IMR-90 (cell line): ENCODE measurements around the gene PDCD1LG2. TPM values are rescaled to one million over a fixed set of nuclear protein-coding genes. Genes with fewer than 3 reads are reported as not detected.

ENCODE experiments used
- ATAC-seq: fragments of 200-7000 bp; cut with Tn5 transposase; 2 replicates; pipeline ENCODE4 v1.9.1; 2020; ENCODE audit warnings: low read depth, mild to moderate bottlenecking, moderate library complexity
- BruUV-seq: library from RNA; stranded (reverse); fragments of 400-500 nt; replicated peaks from 2 replicates; lab custom pipeline; 2021; lab: Mats Ljungman, UMichigan
- CTCF ChIA-PET: fragments of 300-600 bp; formaldehyde crosslinking; extraction: SDS; loops from one replicate; lab custom pipeline; 2021; ENCODE audit warnings: antibody characterized with exemption; lab: Yijun Ruan, JAX
- POLR2A ChIA-PET: fragments of 300-600 bp; sonication (Branson Sonifier 250); formaldehyde crosslinking; loops from one replicate; lab custom pipeline; 2022; ENCODE audit warnings: antibody characterized with exemption; ENCODE audit not compliant: unreplicated experiment; lab: Charles Lee
- DNase-seq: peaks from one replicate; pipeline ENCODE4 v3.0.0; 2013
- H2AFZ ChIP-seq: replicated peaks from 2 replicates; pipeline ENCODE3; 2013; ENCODE audit warnings: low read length, mild to moderate bottlenecking; ENCODE audit not compliant: poor library complexity
- H2AK5ac ChIP-seq: 2 replicates; pipeline ENCODE4 v1.6.1; 2013; ENCODE audit warnings: low read depth, low read length, inconsistent platforms
- H2AK9ac ChIP-seq: replicated peaks from 2 replicates; pipeline ENCODE3; 2013; ENCODE audit warnings: mild to moderate bottlenecking, low read depth, low read length, moderate library complexity; ENCODE audit not compliant: poor library complexity
- H2BK120ac ChIP-seq: 2 replicates; pipeline ENCODE4 v1.6.1; 2013; ENCODE audit warnings: low read depth, low read length, inconsistent platforms
- H2BK15ac ChIP-seq: 3 replicates; pipeline ENCODE4 v1.6.1; 2013; ENCODE audit warnings: low read depth, low read length, inconsistent platforms
- H2BK20ac ChIP-seq: 2 replicates; pipeline ENCODE4 v1.6.1; 2013; ENCODE audit warnings: low read depth, mild to moderate bottlenecking, inconsistent platforms, low read length, moderate library complexity
- H2BK5ac ChIP-seq: 2 replicates; pipeline ENCODE4 v1.6.1; 2013; ENCODE audit warnings: mild to moderate bottlenecking, low read depth, low read length, inconsistent platforms; ENCODE audit not compliant: poor library complexity, severe bottlenecking
- H3K14ac ChIP-seq: replicated peaks from 2 replicates; pipeline ENCODE4 v1.6.1; 2013; ENCODE audit warnings: low read depth, low read length, inconsistent platforms
- H3K18ac ChIP-seq: 2 replicates; pipeline ENCODE4 v1.6.1; 2013; ENCODE audit warnings: low read depth, low read length, control low read depth
- H3K23ac ChIP-seq: 2 replicates; pipeline ENCODE4 v1.6.1; 2013; ENCODE audit warnings: low read depth, low read length, inconsistent platforms
- H3K27ac ChIP-seq: 2 replicates; pipeline ENCODE4 v1.5.1; 2013; ENCODE audit warnings: mild to moderate bottlenecking, control low read depth, low read length; ENCODE audit not compliant: insufficient read depth
- H3K27me3 ChIP-seq: 2 replicates; pipeline ENCODE4 v1.6.1; 2013; ENCODE audit warnings: low read length; ENCODE audit not compliant: control insufficient read depth, insufficient read depth
- H3K36me3 ChIP-seq: 2 replicates; pipeline ENCODE4 v1.6.1; 2013; ENCODE audit warnings: low read length, mixed read lengths; ENCODE audit not compliant: control insufficient read depth, insufficient read depth
- H3K4ac ChIP-seq: 2 replicates; pipeline ENCODE4 v1.6.1; 2013; ENCODE audit warnings: low read depth, low read length, inconsistent platforms
- H3K4me1 ChIP-seq: 2 replicates; pipeline ENCODE4 v1.6.1; 2013; ENCODE audit warnings: low read length, mixed read lengths; ENCODE audit not compliant: control insufficient read depth, insufficient read depth
- H3K4me2 ChIP-seq: 2 replicates; pipeline ENCODE4 v1.6.1; 2013; ENCODE audit warnings: low read depth, mild to moderate bottlenecking, control low read depth, low read length, moderate library complexity
- H3K4me3 ChIP-seq: 2 replicates; pipeline ENCODE4 v1.5.1; 2013; ENCODE audit warnings: low read depth, mild to moderate bottlenecking, control low read depth, low read length, moderate library complexity; ENCODE audit not compliant: insufficient read depth
- H3K56ac ChIP-seq: 2 replicates; pipeline ENCODE4 v1.6.1; 2013; ENCODE audit warnings: low read length, inconsistent platforms; ENCODE audit not compliant: insufficient read depth; ENCODE audit errors: extremely low read depth
- H3K79me1 ChIP-seq, 2 experiments: 2 replicates each; pipeline ENCODE4 v1.6.1; 2013; ENCODE audit warnings: low read length in 2 of 2, inconsistent platforms in 1 of 2, low read depth in 1 of 2
- H3K9ac ChIP-seq: 2 replicates; pipeline ENCODE4 v1.6.1; 2013; ENCODE audit warnings: low read depth, low read length, control low read depth
- H3K9me1 ChIP-seq: 2 replicates; pipeline ENCODE4 v1.6.1; 2013; ENCODE audit warnings: low read length, inconsistent platforms; ENCODE audit not compliant: insufficient read depth
- H3K9me3 ChIP-seq: 2 replicates; pipeline ENCODE4 v1.6.1; 2013; ENCODE audit warnings: low read length; ENCODE audit not compliant: control insufficient read depth, insufficient read depth
- H4K20me1 ChIP-seq: 2 replicates; pipeline ENCODE4 v1.6.1; 2013; ENCODE audit warnings: low read length, inconsistent platforms; ENCODE audit not compliant: insufficient read depth
- H4K5ac ChIP-seq: 2 replicates; pipeline ENCODE4 v1.6.1; 2013; ENCODE audit warnings: mild to moderate bottlenecking, low read depth, low read length, control low read depth
- H4K8ac ChIP-seq, 2 experiments: 2 replicates each; pipeline ENCODE4 v1.6.1; 2013; ENCODE audit warnings: low read depth in 2 of 2, low read length in 2 of 2, control low read depth in 1 of 2, inconsistent platforms in 1 of 2
- H4K91ac ChIP-seq: 2 replicates; pipeline ENCODE4 v1.6.1; 2013; ENCODE audit warnings: low read depth, low read length, inconsistent platforms; ENCODE audit not compliant: insufficient read depth
- BHLHE40 ChIP-seq: fragments of 150-350 bp; IDR thresholded peaks from 2 replicates; pipeline ENCODE4 v1.6.1; 2016; ENCODE audit warnings: mild to moderate bottlenecking, low read depth, low read length
- CEBPB ChIP-seq: IDR thresholded peaks from 2 replicates; pipeline ENCODE4 v1.6.1; 2012; ENCODE audit warnings: low read depth, low read length, improper control_type of control experiment
- CHD1 ChIP-seq: IDR thresholded peaks from 2 replicates; pipeline ENCODE4 v1.6.1; 2012; ENCODE audit warnings: low read depth, low read length, improper control_type of control experiment
- FOS ChIP-seq: fragments of 150-350 bp; IDR thresholded peaks from 2 replicates; pipeline ENCODE4 v1.6.1; 2016; ENCODE audit warnings: low read depth, low read length
- MAFK ChIP-seq: IDR thresholded peaks from 2 replicates; pipeline ENCODE4 v1.6.1; 2012; ENCODE audit warnings: low read depth, low read length, improper control_type of control experiment
- MXI1 ChIP-seq: IDR thresholded peaks from 2 replicates; pipeline ENCODE4 v1.6.1; 2012; ENCODE audit warnings: low read depth, mild to moderate bottlenecking, low read length, moderate library complexity, borderline replicate concordance
- NFE2L2 ChIP-seq: fragments of 150-350 bp; IDR thresholded peaks from 2 replicates; pipeline ENCODE4 v1.6.1; 2016; ENCODE audit warnings: low read depth, mild to moderate bottlenecking, low read length
- POLR2A ChIP-seq: IDR thresholded peaks from 2 replicates; pipeline ENCODE4 v1.6.1; 2012; ENCODE audit warnings: mild to moderate bottlenecking, low read depth, low read length
- RAD21 ChIP-seq: IDR thresholded peaks from 2 replicates; pipeline ENCODE4 v1.6.1; 2012; ENCODE audit warnings: low read length, improper control_type of control experiment
- RCOR1 ChIP-seq: IDR thresholded peaks from 2 replicates; pipeline ENCODE4 v1.6.1; 2012; ENCODE audit warnings: mild to moderate bottlenecking, low read length, improper control_type of control experiment; ENCODE audit not compliant: insufficient replicate concordance
- RFX5 ChIP-seq: IDR thresholded peaks from 2 replicates; pipeline ENCODE4 v1.8.0; 2012; ENCODE audit warnings: low read depth, mild to moderate bottlenecking, low read length, moderate library complexity
- SMC3 ChIP-seq: fragments of 150-350 bp; IDR thresholded peaks from 2 replicates; pipeline ENCODE4 v1.6.1; 2016; ENCODE audit warnings: low read depth, mild to moderate bottlenecking, antibody characterized with exemption, low read length, moderate library complexity
- WGBS, 2 experiments: methylation state at CpG; one replicate each; pipeline versions ENCODE4 v1.1.5 to v1.1.7; 2013; ENCODE audit warnings: missing lambda C conversion rate in 2 of 2; ENCODE audit not compliant: insufficient read length in 1 of 2; ENCODE audit errors: extremely low coverage in 2 of 2; 5-methylcytosine and 5-hydroxymethylcytosine counted together
- dilution Hi-C: fragments of 300-500 bp; cut with HindIII; formaldehyde crosslinking; loops from one replicate; pipeline ENCODE4 v1.14.3; 2018; ENCODE audit warnings: low sequenced_read_pairs; ENCODE audit not compliant: unreplicated experiment
- in situ Hi-C: fragments of 300-500 bp; cut with MboI; formaldehyde crosslinking; loops from 3 replicates; pipeline ENCODE4 v1.14.3; 2019; ENCODE audit warnings: low sequenced_read_pairs, inconsistent platforms, mixed read lengths
- intact Hi-C: fragments of 100-400 bp; cut with micrococcal nuclease; formaldehyde crosslinking; loops from 2 replicates; pipeline ENCODE4 v1.10.0; 2022
- polyA plus RNA-seq, 3 experiments: library from polyadenylated mRNA; depleted of rRNA; stranded (reverse); fragments of >200 nt; gene quantifications; 2 replicates each; pipeline ENCODE4 v1.2.3, GENCODE V29; 2012; ENCODE audit warnings: low replicate concordance in 1 of 3
- total RNA-seq: library from RNA; depleted of rRNA; stranded (reverse); fragments of >200 nt; gene quantifications from 2 replicates; pipeline ENCODE4 v1.2.3, GENCODE V29; 2012
- TF ChIP-seq, protein P1 (sequence below): fragments of 150-350 bp; IDR thresholded peaks from 2 replicates; pipeline ENCODE4 v1.6.1; 2016; ENCODE audit warnings: low read depth, mild to moderate bottlenecking, low read length, moderate library complexity, borderline replicate concordance
- TF ChIP-seq, protein P2 (sequence below): conservative IDR thresholded peaks from 2 replicates; pipeline ENCODE4 v1.5.1; 2012; ENCODE audit warnings: mild to moderate bottlenecking, low read depth, low read length, improper control_type of control experiment

The PDCD1LG2 gene
- total and polyA plus RNA-seq, 2 of the 4 experiments (the other 2 are of a cell fraction), result 17.5 to 33.3 TPM

DNA sequence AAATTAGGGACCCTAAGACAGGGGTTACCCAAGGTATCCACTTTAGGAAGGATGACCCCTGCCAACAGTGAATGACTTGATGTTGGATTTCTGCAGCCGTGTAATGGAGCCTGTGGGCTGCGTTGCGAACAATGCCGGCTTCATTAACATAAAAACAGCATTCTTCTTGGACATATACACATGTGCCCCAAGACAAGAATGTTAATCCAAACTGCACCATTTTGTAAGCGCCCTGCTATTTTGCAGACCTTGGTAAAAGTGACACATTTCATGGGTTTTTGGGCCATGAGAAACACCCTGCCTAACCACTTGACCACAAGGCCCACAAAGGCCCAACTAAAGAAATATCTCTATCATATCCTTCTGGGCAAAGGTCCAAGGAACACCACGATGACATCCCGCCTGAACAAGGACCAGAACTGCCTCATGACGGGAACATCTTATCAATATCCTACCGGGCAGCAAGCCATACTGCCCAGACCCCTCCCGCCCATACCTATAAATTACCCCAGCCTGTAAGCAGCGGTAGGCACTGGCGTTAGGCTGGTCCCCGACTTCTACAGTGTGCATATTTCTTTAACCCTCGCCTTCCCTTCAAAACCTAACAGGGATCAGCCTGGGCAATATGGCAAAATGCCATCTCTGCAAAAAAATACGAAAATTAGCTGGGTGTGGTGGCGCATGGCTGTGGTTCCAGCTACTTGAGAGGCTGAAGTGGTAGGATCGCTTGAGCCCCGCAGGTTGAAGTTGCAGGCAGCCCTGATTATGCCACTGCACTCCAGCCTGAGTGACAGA lies 9.7 kb upstream of the PDCD1LG2 start (continued):
- no peak for TF ChIP-seq BHLHE40
- TF ChIP-seq CHD1, result no peak

DNA sequence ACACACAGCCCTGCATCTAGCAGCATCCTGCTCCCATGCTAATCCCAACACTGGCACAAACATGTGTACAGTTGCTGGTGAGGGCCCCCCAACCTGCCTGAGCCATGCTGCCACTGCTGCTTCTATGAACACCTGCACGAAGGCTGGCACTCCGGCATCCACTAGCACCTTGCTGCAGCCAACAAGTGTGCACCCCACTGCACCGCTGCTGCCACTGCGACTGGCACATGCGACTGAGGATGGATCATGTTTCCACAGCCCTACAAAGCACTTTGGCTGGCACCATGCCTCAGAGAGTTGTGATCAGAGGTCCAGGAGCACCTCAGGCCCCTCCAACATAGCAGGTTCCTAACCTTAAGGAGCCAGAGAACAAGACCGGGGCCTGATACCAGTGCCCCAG lies 7.8 kb upstream of the PDCD1LG2 start:
- BruUV-seq, result no TSS peak
- in situ Hi-C loops (loop anchor here (10.0 kb wide), 1 partner anchor 62 kb away; no protein-coding TSS in a partner anchor), intact Hi-C loops (no loop called here), dilution Hi-C loops (no loop called here)
- peaks cover 6% of the 10 kb centered on the region; the same call in 1 of the 2 replicates for H3K4me1 ChIP-seq
- H2BK20ac ChIP-seq, result peak overlapping the region; percentile 52; the same call in 1 of the 2 replicates
- peak overlapping the region; percentile 10; the same call in 1 of the 2 replicates for H3K4ac ChIP-seq
- peak overlapping the region; percentile 20 for H2AK5ac ChIP-seq
- H3K9me3 ChIP-seq, result no peaks in the 10 kb centered on the region
- no peak for ATAC-seq
- no peak overlapping the region for H3K4me3 ChIP-seq
- H3K56ac ChIP-seq, result no peak overlapping the region
- no peak overlapping the region; the same call in 1 of the 2 replicates for H2BK120ac ChIP-seq
- WGBS, 2 experiments, result 89% methylated on average over 3 of the region's 6 CpGs; no CpG with 5 or more reads in 1 of the 2 experiments
- H3K14ac ChIP-seq, result no peak overlapping the region
- no peaks in the 10 kb centered on the region for H3K27me3 ChIP-seq
- no peak overlapping the region for H4K8ac ChIP-seq
- no peaks in the 10 kb centered on the region for H3K36me3 ChIP-seq
- H3K18ac ChIP-seq, result no peak overlapping the region
- no peak overlapping the region for H3K9ac ChIP-seq
- peaks cover 17% of the 10 kb centered on the region for H3K9me1 ChIP-seq
- ChIA-PET CTCF (no interaction called here), POLR2A (no interaction called here)
- no peak overlapping the region for H3K27ac ChIP-seq
- H2BK15ac ChIP-seq, result no peak overlapping the region
- H3K4me2 ChIP-seq, result no peak overlapping the region
- no peaks in the 10 kb centered on the region for H4K20me1 ChIP-seq
- no peak overlapping the region for H3K23ac ChIP-seq
- peak overlapping the region; percentile 51 for H2AFZ ChIP-seq
- H4K91ac ChIP-seq, result peak overlapping the region; percentile 53
- H4K5ac ChIP-seq, result peak overlapping the region; percentile 39; the same call in 1 of the 2 replicates
- DNase-seq, result no peak
- H2BK5ac ChIP-seq, result no peak overlapping the region
- peaks cover 0 to 7% of the 10 kb centered on the region in 2 experiments; a peak in 1 of 4 replicates for H3K79me1 ChIP-seq
- H2AK9ac ChIP-seq, result no peak overlapping the region
- TF ChIP-seq MXI1 (no peak), CEBPB (no peak), BHLHE40 (no peak), CHD1 (no peak), SMC3 (no peak), MAFK (no peak), RAD21 (no peak), NFE2L2 (no peak), RCOR1 (no peak), POLR2A (no peak), FOS (no peak), RFX5 (no peak)
- TF ChIP-seq, protein P1, sequence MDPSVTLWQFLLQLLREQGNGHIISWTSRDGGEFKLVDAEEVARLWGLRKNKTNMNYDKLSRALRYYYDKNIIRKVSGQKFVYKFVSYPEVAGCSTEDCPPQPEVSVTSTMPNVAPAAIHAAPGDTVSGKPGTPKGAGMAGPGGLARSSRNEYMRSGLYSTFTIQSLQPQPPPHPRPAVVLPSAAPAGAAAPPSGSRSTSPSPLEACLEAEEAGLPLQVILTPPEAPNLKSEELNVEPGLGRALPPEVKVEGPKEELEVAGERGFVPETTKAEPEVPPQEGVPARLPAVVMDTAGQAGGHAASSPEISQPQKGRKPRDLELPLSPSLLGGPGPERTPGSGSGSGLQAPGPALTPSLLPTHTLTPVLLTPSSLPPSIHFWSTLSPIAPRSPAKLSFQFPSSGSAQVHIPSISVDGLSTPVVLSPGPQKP, result no peak
- TF ChIP-seq, protein P2, sequence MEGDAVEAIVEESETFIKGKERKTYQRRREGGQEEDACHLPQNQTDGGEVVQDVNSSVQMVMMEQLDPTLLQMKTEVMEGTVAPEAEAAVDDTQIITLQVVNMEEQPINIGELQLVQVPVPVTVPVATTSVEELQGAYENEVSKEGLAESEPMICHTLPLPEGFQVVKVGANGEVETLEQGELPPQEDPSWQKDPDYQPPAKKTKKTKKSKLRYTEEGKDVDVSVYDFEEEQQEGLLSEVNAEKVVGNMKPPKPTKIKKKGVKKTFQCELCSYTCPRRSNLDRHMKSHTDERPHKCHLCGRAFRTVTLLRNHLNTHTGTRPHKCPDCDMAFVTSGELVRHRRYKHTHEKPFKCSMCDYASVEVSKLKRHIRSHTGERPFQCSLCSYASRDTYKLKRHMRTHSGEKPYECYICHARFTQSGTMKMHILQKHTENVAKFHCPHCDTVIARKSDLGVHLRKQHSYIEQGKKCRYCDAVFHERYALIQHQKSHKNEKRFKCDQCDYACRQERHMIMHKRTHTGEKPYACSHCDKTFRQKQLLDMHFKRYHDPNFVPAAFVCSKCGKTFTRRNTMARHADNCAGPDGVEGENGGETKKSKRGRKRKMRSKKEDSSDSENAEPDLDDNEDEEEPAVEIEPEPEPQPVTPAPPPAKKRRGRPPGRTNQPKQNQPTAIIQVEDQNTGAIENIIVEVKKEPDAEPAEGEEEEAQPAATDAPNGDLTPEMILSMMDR, result no peak
